Prostate gland (tissue), 2 donors: ENCODE data around the gene KDM6A.

Source experiments
- POLR2A ChIP-seq: fragments of 450-650 bp; IDR thresholded peaks from one replicate; pipeline ENCODE4 v1.6.1; 2016; ENCODE audit warnings: antibody characterized with exemption, mild to moderate bottlenecking
- POLR2AphosphoS5 ChIP-seq: sonication (generic); formaldehyde crosslinking; IDR thresholded peaks from one replicate; pipeline ENCODE4 v1.6.1; 2017; ENCODE audit warnings: antibody characterized with exemption
- TF ChIP-seq, protein P1 (sequence below), 4 experiments: fragments of 200-600 bp in 2 of 4; fragments of 450-650 bp in 2 of 4; sonication (generic) in 2 of 4; IDR thresholded peaks; 1 replicate in 3 of 4; 2 replicates in 1 of 4; pipeline ENCODE4 v1.5.1; 2016 to 2019; ENCODE audit warnings: antibody characterized with exemption in 4 of 4, mild to moderate bottlenecking in 2 of 4, moderate library complexity in 2 of 4

DNA sequence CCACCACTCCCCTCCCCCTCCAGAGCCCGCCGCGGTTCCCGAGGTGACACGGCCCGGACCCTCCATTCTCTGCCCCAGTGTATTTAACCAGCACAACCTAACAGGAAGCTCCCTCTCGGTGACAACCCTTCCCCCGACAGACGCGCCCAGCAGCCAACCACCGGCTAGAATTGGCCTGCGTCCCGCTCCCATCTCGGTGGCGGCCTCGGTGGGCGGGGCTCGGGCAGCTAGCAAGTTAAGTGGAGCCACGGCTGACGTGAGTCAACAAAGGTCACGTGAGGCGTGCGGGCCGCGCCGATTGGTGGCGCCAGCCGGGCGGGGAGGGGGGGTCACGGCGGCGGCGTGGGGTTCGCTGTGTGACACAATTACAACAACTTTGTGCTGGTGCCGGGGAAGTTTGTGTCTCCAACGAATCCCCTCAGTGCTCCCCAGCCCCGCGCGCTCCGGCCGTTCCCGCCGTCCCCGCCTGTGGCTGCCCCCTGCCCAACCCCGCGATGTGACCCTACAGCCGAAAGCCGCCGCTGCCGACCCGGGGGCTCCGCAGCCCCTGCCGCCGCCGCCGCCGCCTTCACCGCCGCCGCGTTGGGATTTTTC is at the start of gene KDM6A:
- TF ChIP-seq, protein P1, sequence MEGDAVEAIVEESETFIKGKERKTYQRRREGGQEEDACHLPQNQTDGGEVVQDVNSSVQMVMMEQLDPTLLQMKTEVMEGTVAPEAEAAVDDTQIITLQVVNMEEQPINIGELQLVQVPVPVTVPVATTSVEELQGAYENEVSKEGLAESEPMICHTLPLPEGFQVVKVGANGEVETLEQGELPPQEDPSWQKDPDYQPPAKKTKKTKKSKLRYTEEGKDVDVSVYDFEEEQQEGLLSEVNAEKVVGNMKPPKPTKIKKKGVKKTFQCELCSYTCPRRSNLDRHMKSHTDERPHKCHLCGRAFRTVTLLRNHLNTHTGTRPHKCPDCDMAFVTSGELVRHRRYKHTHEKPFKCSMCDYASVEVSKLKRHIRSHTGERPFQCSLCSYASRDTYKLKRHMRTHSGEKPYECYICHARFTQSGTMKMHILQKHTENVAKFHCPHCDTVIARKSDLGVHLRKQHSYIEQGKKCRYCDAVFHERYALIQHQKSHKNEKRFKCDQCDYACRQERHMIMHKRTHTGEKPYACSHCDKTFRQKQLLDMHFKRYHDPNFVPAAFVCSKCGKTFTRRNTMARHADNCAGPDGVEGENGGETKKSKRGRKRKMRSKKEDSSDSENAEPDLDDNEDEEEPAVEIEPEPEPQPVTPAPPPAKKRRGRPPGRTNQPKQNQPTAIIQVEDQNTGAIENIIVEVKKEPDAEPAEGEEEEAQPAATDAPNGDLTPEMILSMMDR (IDR thresholded peaks at IDR 0.05), result no peak
- TF ChIP-seq POLR2A (peak; percentile 74), POLR2AphosphoS5 (peak; percentile 91)
